ENCODE results near the gene TXNDC15.

Gene TXNDC15

DNA sequence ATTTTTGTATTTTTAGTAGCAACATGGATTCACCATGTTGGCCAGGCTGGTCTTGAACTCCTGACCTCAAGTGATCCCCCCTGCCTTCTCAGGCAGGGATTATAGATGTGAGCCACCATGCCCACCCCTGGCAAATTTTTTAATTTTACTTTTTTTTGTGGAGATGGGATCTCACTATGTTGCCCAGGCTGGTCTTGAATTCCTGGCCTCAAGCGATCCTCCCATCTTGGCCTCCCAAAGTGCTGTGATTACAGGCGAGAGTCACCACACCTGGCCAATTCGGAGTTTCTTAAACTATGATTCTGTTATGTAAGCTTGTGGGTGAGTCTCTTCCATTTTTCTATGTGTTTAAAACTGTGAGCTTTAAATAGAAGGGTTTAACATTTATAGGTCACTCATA lies 58.3 kb downstream of the TXNDC15 start:
- no peak for DNase-seq

DNA sequence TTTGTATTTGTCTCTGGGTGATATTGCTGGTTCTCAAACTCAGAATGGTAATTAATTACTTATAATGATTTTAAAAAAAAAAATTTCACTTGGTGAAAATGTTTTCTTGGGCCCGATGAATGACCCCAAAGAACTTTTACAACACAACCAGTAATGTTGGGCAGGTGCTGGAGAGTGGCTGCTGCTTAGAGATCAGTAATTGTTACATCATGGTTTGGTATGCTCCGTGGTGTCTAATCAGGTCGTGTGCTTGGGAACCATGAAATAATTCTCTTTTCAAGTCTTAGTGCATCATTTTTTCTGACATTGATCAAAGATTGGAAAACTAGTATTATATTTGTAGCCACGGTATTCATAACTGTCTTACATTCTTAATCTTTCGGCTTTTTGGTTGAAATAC lies 60.0 kb downstream of the TXNDC15 start:
- no peak for DNase-seq

DNA sequence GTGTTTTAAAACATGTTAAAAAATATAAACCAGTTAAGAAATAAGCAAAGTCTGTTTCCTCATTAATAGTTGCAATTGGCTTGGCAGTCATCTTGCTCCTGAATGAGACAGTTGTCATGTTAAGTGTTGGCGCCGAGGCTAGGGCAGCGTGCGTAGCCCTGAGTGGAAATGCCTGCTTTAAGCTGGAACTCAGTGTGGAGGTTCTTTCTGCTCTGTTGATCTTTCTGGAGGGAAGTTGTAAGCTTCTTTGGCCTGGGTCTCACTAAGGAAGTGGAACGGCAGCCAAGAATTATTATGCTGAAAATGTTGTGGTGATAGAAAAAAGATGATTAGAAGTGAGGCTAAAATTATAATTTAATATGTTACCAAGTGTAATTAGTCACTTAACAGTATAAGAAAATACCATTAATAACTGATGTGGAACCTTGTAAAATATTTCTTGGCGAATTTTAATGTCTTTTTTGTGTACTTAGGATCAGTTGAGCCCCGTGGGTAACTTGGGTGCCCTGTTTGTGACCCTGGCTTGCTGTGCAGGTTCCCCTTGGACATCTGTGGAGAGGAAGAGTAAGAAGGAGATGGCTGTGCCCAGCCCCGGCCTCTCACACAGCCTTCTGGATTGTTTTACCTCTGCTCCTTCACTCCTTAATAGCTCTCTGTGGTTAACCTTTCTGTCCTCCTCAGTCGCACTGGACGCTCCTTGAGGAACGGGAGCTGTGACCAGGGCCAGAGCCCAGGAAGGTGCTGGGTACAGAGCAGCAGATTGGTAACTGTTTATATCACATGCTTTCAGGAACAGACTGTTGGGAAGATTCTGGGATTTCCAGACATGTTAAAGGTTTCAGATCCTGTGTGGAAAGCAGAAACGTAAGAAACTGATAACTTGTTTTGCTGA lies 61.8 kb downstream of the TXNDC15 start:
- DNase-seq: no peak

DNA sequence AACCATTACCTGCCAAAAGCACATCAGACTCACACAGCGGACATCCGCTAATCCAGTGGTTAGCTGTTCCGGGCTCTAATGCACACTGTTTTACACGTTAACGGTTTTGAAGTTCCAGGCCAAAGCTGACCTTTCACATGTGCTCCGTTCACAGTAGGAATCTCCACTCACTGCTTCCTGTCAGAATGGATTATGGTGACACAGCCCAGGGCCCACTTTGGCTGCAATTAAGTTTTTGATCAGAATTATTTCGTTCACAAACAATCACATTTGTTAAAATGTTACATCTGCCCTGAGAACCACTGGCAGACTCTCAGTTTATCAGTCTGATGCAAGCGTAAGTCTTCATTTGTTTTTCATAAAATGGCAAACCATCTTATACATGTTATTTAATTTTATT lies 63.4 kb downstream of the TXNDC15 start:
- DNase-seq: no peak

DNA sequence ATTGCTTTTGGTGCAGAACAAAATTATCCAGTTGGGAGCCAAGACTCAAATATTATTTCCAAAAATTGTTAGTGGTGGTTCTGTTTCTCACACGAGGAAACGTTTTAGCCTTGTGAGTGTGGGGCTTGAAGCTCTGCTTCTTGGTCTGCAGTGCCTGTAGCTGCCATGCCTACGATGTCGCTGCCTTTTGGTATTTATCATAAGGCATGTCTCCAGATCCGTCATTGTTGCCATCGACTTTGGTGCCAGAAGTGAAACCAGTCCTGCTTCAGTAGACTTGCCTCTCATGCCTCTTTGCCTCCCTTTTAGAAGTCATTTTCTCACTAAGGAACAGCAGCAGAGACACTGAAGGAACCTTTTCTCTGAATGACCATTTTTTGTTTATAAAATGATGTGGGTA lies 63.9 kb downstream of the TXNDC15 start:
- DNase-seq: no peak

DNA sequence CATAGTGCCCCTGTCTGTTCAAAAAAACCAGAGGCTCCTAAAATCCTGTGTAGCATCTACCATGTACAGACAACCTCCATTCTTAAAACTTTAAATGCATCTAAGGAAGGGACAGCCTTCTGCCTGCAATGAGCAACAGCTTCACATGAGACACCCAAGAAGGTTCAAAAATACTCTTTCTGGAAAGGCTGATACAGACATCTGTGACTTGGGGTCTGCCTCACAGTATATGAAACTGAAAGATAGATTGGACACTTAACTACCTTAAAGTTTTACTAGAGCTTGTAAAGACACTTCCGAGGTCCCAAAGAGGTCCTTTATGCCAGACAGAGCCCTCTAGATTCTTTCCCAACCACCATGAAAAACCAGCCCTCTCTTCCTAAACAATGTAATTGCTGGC lies 65.3 kb downstream of the TXNDC15 start:
- DNase-seq: no peak

DNA sequence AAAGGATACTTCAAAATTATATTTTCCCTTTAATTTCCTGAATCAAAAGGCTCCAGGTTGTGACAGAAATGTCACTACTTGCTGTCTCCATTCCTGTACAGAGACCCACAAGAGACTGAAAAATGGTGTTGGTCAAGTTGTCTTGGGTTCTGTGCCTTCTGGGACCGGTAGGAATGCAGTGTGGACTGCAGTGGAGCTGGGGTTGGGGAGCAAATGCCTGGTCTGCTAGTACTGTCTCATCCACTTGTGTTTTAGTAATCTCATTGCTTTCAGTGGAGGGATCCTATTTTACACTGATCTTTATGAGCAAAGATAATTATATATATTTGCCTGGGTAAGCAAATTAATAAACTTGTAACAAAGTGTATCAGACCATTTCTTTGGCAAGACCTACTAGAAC lies 69.4 kb downstream of the TXNDC15 start:
- no peak for DNase-seq

DNA sequence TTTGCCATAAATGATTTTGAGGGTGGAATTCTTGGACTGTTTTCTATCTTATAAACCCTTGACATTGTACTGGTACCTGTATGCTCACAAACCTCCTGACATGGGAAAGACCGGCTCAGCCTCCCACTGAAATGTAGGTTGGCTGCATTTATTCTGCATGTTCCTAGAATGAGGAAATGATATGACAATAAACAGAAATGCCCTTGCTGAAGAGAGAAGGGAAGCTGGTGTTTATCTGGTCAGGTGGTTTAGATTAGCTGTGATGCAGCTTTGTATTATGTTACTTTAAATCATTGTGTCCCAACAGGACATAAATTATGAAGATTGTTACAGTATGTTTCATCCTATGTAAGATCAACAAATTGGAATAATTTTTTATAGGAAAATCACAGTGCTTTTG lies 70.5 kb downstream of the TXNDC15 start:
- DNase-seq: no peak

DNA sequence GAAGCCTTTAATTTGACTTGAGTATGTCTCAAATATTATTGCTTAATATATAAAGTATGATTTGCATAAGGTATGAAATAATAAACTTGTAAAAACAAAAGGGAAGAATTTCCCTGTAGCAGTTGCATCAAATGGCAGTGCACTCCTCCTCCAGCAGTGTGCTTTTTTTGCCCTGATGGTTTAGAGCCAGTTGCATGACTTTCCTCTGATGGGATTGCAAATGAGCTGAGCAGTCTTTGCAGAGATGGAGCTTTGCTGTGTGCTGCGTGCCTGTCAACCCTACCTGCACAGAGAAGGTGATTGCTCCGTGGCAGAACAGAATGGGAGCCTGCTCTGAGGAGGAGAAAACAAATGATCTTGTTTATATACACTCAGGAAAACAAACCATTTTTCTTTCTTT lies 70.9 kb downstream of the TXNDC15 start:
- no peak for DNase-seq

DNA sequence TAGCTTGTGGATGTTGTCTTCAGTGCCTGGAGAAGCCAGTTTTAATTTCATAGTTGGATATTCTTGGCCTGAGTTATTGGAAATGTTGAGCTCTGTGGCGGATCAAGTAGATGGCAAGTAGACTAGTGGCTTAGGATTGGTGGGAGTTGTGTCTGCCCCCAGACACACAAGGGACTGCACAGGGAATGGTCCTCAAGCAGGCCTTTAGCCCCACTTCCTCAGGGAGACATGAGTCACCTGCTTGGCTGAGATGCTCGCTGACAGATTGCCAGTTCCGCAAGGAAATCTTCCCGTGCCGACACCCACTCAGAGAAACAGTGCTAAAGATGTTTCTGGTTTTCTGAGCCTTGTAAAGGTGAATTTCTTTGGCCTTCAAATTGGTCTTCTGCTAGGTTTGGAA lies 74.7 kb downstream of the TXNDC15 start:
- DNase-seq: no peak

DNA sequence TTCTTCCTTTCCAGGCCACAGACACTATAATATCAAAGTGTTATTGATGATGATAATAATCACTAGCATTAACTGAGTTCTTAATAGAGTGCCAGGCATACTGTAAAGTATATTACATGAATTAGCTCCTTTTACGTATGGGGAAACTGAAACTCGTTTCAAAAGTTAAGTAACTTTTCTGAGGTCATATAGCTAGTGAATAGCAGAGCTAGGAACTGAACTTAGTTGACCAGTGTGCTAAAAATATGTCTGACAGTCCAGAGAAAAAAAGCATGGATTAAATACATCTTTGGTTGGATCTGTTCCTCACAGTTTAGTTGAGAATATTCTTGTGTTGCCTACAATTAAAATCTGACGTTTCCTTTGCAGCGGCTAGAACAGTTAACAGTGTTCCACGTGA lies 75.1 kb downstream of the TXNDC15 start:
- DNase-seq: no peak

Data from stimulated activated CD4-positive, alpha-beta T cell treated with anti-CD3 and anti-CD28 coated beads, Interleukin-2, amount 100 ng/mL, for 48 hours (primary cell).